GM18951 (cell line): ENCODE results near the gene NGEF.
"Not testable (repeated sequence)": the region's sequence is repeated elsewhere in the genome, so short reads cannot be mapped to it uniquely, and the experiment has no call there.

Experiments used
- POLR2A ChIP-seq: IDR thresholded peaks from 4 replicates; pipeline ENCODE4 v1.6.1; 2011; ENCODE audit warnings: mild to moderate bottlenecking; ENCODE audit not compliant: insufficient read length, insufficient read depth; ENCODE audit errors: extremely low read depth
- in situ Hi-C: fragments of 300-500 bp; cut with MboI; formaldehyde crosslinking; loops from one replicate; pipeline ENCODE4 v1.12.0; 2022; ENCODE audit warnings: low sequenced_read_pairs, mixed read lengths, inconsistent platforms; ENCODE audit not compliant: unreplicated experiment

NGEF gene

DNA sequence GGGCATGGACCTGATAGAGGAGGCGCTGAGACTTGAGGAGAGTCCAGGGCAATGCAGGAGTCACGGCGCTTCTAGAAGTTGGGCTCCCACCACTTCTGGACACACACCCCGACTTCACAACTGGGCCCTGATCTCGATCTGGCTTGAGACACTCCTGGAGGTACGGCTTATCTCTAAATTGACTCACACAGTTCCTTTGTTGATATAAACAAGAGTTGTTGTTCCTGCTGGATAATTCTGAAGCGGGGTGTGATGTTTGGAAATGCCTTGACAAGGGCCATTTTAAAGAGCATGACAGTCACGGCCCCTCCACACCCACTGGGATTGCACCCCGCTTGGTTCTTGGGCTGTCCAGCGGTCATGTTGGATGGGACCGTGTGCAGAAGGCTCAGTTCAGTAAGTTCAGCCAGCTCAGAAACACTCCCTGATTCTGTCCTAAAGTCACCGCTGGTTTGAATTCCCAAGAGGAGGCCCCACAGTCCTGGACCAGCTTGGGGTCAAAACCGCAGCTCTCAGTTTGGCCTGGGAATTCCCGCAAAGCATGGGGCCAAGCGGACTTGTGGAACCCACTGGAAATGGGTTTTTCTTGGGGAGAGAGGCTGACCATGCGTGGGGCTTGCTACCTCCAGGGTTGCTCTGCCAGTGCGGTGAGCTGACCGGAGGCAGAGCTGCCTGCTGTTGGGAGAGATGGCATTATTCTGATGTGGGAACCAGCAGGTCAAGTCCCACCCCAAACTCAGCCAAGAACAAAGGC lies 10.1 kb upstream of the NGEF start:
- in situ Hi-C loops = no loop called here

DNA sequence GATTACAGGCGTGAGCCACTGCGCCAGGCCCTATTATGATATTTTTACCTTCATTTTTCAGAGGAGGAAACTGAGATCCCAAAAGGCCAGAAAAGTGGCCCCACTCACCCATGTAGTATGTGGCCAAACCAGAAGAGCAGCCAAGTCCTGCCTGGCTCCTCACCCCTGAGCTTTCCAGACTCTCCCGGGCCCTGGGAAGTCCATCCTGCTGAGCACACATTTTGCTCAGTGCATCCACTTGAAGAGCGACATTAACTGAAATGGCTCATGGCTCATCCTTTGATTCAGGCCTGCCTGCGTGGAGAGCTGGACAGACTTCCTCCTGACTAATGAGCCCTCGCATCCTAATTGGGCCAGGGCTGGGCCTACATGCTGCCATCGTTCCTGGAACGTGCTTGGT lies 9.5 kb upstream of the NGEF start:
- in situ Hi-C loops = no loop called here
- TF ChIP-seq POLR2A = no peak

More for the DNA sequence above, 10.1 kb upstream of the NGEF start:
- no peak for TF ChIP-seq POLR2A

DNA sequence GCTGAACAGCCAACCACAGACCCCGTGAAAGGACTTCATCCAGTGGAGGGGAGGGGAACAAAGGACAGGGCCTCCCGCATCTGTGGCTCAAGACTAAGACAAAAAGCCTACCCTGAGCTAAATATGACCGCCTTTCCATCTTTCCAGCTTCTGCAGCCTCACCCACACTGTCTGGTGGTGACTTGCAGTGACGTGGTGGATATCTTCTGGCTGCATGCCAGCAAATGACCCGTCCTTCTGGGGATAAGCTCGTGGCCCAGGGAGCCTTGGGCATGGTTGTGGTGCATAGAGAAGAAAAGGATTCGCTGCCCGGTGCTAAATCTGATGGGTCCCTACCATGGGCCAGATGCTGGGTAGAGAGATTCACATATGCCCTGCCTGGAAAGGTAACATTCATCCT lies 8.7 kb upstream of the NGEF start:
- TF ChIP-seq POLR2A = no peak
- in situ Hi-C loops = no loop called here

DNA sequence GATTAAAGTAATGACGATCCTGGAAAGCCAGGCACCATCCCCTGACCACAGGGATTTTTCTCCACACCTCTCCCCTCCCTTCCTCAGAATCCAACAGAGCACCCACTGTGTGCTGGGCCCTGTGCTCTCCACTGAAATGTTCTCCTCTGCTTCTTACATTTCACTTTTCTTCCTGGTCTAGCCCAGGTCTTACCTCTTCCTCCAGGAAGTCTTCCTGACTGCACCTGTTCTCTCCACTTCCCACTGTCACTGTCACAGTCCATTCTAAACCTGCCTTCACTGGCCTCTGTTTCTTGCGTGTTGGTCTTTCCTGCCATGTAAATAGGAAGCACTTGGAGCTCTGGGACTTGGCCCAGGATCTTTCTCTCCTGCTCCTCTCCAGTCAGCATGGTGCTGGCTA lies 7.4 kb upstream of the NGEF start:
- in situ Hi-C loops = no loop called here
- TF ChIP-seq POLR2A = no peak

DNA sequence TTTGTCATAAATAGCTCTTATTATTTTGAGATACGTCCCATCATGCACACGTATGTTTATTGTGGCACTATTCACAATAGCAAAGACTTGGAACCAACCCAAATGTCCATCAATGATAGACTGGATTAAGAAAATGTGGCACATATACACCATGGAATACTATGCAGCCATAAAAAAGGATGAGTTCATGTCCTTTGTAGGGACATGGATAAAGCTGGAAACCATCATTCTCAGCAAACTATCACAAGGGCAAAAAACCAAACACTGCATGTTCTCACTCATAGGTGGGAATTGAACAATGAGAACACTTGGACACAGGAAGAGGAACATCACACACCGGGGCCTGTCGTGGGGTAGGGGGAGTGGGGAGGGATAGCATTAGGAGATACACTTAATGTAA lies 6.6 kb upstream of the NGEF start:
- in situ Hi-C loops = not testable (repeated sequence)

DNA sequence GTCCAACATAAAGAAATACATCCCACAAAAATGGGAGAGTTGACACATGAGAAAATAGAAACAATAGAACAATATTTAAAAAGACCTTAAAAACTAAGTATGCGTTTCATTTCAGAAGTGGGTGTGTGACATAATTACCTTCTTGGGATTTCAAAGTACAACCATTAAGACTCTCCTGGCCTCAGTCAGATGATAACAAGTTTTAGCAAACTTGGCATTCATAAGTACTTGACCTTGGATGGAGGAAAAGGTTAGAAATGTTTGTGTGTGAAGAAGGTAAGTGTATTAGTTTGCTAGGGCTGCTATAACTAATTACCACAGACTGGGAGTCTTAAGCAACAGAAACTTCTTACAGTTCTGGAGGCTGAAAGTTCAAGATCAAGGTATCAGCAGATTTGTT lies 4.9 kb upstream of the NGEF start:
- TF ChIP-seq POLR2A = no peak
- in situ Hi-C loops = no loop called here

DNA sequence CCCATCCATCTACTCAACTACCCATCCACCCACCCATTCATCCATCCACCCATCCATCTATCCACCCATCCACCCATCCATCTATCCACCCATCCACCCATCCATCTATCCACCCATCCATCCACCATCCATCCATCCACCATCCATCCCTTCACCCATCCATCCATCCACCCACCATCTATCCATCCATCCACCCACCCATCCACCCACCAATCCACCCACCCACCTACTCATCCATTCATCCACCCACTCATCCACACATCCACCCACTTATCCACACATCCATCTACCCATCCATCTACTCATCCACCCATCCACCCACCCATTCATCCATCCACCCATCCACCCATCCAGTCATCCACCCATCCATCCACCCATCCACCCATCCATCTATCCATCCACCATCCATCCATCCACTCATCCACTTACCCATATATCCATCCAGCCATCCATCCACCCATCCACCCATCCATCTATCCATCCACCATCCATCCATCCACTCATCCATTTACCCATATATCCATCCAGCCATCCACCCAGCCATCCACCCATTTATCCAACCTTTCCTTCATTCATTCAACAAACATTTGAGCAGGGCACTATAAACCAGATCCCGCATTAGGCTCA lies 2.1 kb upstream of the NGEF start:
- no peak for TF ChIP-seq POLR2A
- in situ Hi-C loops = no loop called here

DNA sequence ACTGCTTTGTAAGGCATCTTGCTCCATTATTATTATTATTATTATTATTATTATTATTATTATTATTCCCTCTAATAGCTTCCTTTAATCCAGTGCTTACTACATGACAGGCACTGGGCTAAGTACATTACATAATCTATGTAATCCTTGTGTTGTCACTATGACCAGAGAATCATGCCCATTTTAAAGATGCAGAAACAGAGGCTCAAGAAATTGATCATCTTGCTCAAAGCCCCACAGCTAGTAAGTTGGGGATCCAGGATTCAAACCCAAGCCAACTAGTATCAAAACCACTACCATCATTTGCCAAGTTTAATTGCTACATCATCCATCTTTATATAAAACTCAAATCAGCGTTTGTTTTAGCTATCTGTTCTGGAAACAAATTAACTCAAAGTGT lies 594 bp upstream of the NGEF start:
- in situ Hi-C loops = no loop called here
- TF ChIP-seq POLR2A = no peak

DNA sequence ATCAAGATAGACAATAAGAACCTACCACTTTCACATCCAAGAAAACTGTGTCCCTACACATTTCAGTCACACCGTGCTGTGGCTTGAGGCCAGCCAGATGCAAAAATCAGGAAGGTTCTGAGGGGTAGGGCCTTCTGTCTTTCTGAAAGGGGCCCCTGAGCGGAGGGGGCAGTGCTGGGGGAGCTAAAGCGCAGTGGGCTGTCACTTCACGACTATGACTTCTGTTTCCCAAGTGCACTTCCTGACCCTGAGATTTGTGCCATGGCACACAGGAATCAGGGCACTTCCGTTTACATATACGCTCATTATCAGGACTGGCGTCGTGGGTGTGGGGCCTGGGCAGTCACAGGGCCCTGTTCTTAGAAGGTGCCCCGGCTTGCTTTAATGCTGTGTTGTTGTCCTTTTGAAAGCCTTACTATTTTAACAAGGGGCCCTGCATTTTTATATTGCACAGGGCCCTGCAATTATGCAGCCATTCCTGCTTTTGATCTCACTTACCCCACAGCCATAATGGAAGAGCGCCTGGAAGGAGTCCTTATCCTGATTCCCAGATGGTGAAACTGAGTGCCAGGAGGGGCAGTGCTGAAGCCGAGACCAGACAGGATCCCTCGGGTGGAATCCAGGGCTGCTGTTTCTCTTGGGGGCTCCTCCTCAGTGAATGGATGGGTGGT lies 620 bp downstream of the NGEF start:
- TF ChIP-seq POLR2A = no peak
- in situ Hi-C loops = no loop called here

DNA sequence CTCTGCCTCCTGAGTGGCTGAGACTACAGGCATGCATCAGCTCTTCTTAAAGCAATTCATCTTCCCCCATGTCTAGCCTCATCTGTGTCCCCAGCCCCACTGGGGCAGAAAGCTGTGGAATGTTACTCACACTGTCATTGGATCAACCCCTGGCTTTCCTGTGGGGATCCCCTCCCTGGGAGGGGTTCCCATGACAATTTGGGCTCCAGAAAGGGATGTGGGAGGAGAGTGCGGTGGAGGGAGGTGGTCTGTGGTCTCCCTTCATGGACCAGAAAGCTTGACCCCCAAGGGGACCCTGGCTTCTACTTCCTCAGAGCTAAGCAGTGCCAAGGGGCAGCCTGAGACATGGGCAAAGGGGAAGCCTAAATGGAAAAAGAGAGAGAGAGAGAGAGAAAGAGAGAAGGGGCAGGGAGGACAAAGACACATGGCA lies 1.3 kb downstream of the NGEF start:
- TF ChIP-seq POLR2A = no peak
- in situ Hi-C loops = no loop called here

DNA sequence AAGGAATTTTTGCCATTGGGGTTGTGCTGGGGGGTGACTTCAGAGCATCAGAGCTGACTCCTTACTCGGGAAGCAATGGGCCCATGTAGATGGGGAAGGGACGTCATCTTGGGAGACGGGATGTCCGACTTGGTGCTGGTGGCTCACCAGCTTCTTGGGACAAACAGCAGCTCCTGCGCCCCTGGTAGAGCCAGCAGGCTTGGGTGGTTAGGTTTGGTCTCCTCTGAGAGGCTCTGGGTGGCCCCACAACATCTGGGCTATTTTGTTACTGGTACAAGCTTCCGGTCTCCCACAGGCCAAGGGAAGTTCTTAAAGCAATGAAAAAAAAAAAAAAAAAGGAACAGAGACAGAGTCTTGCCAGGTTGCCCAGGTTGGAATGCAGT lies 1.8 kb downstream of the NGEF start:
- in situ Hi-C loops = no loop called here

DNA sequence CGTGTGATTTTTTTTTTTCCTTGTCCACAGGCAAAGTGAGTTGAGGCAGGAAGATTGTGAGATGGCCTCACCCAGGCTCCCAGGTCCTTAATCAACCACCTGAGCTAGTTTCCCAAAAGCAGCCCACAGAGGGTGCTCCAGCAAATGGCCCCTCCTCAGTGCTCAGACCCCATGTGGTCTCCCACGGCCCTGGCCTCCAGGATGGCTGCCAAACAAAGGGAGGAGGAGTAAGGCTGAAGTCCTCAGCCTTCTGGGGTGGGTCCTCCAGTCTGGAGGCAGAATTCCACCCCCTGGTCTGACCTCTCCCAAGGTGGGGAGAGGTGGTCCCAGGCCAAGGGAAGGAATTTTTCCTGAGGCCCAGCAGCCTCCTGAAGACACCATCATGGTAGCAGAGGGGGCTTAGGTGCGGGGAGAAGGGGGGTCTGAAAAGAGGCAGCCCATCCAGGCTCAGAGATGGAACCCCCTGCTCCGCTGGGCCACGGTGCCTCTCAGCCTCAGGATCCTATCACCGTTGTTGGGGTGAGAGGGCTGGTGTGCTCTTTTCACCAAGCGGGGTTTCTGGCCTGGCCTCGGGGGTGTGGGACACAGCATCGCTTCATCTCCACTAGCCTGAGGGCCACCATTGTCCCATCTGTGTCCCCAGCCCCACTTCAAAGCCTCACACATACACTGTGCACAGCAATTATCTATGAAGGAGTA lies 2.3 kb downstream of the NGEF start:
- TF ChIP-seq POLR2A = no peak
- in situ Hi-C loops = no loop called here

More for the DNA sequence above, 1.8 kb downstream of the NGEF start:
- TF ChIP-seq POLR2A = no peak

DNA sequence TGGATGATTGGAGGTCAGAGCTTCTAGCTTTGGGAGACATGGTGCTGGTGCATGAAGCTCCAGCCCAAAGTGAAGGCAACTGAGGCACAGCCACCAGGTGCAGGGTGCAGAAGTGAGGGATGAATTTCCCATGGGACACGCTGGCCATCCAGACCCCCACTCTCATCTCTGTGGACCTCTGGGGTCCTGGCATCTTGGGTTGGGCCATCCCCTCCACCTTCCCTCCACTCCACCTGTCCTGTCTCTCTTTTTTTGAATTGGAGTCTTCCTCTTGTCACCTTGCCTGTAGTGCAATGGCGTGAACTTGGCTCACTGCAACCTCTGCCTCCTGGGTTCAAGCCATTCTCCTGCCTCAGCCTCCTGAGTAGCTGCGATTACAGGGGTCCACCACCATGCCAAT lies 3.4 kb downstream of the NGEF start:
- in situ Hi-C loops = no loop called here
- no peak for TF ChIP-seq POLR2A
